22Rv1 (cell line): ENCODE data around the gene FOXL2.

ENCODE experiments used
- H3K27ac ChIP-seq: fragments of 450-650 bp; 2 replicates; pipeline ENCODE4 v1.5.1; 2017
- ZFX ChIP-seq: fragments of 450-650 bp; IDR thresholded peaks from 2 replicates; pipeline ENCODE4 v1.6.1; 2017; ENCODE audit warnings: antibody characterized with exemption, borderline replicate concordance
- TF ChIP-seq, protein P1 (sequence below): fragments of 450-650 bp; IDR thresholded peaks from 2 replicates; pipeline ENCODE4 v1.5.1; 2017; ENCODE audit warnings: mild to moderate bottlenecking

Gene FOXL2

DNA sequence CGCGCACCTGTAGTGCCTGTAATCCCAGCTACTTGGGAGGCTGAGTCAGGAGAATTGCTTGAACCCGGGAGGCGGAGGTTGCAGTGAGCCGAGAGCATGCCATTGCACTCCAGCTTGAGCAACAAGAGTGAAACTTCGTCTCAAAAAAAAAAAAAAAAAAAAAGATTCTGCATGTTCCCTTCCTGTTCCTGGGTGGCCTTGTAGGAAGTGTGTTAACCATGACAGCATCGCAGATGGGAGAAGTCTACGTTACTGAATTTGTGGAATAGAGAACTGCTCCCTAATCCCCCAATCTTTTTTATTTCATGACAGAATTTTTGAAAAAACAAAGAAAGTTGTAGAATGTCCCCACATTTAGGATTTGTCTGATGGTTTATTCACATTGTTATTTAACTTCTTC lies 45.4 kb downstream of the FOXL2 start:
- no peak overlapping the region for H3K27ac ChIP-seq
- no peak for TF ChIP-seq ZFX
- TF ChIP-seq, protein P1, sequence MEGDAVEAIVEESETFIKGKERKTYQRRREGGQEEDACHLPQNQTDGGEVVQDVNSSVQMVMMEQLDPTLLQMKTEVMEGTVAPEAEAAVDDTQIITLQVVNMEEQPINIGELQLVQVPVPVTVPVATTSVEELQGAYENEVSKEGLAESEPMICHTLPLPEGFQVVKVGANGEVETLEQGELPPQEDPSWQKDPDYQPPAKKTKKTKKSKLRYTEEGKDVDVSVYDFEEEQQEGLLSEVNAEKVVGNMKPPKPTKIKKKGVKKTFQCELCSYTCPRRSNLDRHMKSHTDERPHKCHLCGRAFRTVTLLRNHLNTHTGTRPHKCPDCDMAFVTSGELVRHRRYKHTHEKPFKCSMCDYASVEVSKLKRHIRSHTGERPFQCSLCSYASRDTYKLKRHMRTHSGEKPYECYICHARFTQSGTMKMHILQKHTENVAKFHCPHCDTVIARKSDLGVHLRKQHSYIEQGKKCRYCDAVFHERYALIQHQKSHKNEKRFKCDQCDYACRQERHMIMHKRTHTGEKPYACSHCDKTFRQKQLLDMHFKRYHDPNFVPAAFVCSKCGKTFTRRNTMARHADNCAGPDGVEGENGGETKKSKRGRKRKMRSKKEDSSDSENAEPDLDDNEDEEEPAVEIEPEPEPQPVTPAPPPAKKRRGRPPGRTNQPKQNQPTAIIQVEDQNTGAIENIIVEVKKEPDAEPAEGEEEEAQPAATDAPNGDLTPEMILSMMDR = no peak

DNA sequence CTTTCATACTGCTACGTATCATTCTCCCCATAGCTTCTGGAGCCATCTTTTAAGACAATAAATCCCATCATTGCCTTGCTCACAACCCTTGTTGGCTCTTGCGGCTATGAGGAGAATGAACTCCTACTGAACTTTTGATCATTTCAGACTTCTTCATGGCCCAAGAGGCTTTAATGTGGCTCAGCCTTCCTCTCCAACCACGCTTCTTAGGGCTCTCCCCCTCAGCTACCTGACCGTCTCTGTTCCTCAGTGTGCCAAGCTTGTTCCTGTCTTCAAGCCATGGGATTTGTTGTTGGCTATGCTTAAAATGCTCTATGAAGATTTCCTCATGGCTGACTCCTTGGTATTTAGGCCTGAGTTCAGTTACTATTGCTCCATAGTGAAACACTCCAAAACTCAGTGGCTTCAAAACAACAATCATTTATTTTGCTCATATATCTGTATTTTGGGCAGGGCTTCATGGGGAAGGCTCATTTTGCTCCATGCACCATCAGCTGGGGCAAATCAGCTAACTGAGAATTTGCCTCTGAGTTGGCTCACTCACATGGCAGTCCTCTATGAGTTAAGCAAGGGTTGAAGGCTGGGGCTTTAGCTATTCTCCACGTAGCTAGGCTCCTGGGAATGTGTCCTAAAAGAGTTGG lies 47.5 kb downstream of the FOXL2 start:
- no peak overlapping the region for H3K27ac ChIP-seq
- TF ChIP-seq, protein P1 = no peak
- no peak for TF ChIP-seq ZFX

DNA sequence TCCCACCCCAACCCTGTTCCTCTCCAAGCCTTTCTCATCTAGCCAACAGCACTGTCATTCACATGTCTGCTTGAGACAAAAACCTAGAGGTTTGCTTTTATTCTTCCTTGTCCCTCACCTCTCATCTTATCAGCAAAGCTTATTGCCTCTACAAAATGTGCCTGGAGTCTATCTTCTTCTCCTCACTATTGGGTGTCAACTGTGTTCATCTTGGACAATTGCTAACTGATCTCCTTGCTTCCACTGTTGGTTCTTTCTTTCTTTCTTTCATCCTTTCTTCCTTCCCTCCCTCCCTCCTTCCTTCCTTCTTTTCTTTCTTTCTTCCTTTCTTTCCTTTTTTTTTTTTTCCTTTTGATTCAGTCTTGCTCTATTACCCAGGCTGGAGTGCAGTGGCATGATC lies 48.2 kb downstream of the FOXL2 start:
- no peak for TF ChIP-seq ZFX
- TF ChIP-seq, protein P1 = no peak
- no peak overlapping the region for H3K27ac ChIP-seq

DNA sequence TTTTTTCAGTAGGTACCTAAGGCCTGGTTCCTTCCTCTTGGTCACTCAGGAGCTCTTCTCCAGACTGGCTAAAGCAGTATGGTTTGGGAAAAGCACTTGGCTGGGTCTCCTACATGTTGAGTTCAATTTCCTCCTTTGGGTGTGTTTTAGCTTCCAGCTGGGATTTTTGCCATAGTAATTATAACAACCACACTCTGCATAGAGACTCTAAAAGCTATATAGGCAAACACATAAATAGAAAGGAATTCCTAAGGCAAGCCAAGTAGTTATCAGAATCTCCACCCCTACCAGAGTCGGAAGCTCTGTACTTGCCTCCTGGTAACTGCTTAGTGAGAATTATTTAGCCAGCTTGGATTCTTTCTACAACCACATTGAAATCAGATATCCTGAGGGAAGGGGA lies 48.6 kb downstream of the FOXL2 start:
- TF ChIP-seq, protein P1 = no peak
- TF ChIP-seq ZFX = no peak
- H3K27ac ChIP-seq = no peak overlapping the region
